Breast epithelium (tissue), 3 donors: Measurements from ENCODE around the gene SUPT20HL1.

Experiments
- POLR2A ChIP-seq: fragments of 450-650 bp; IDR thresholded peaks from one replicate; pipeline ENCODE4 v1.6.1; 2016; ENCODE audit warnings: antibody characterized with exemption, mild to moderate bottlenecking, moderate library complexity
- POLR2AphosphoS5 ChIP-seq, 3 donors: sonication (generic); formaldehyde crosslinking; IDR thresholded peaks; one replicate each; pipeline ENCODE4 v1.6.1; 2017; ENCODE audit warnings: antibody characterized with exemption in 3 of 3
- TF ChIP-seq, protein P1 (sequence below), 3 donors: fragments of 450-650 bp; IDR thresholded peaks; one replicate each; pipeline ENCODE4 v1.5.1; 2016 to 2017; ENCODE audit warnings: antibody characterized with exemption in 3 of 3, mild to moderate bottlenecking in 3 of 3, moderate library complexity in 3 of 3

DNA sequence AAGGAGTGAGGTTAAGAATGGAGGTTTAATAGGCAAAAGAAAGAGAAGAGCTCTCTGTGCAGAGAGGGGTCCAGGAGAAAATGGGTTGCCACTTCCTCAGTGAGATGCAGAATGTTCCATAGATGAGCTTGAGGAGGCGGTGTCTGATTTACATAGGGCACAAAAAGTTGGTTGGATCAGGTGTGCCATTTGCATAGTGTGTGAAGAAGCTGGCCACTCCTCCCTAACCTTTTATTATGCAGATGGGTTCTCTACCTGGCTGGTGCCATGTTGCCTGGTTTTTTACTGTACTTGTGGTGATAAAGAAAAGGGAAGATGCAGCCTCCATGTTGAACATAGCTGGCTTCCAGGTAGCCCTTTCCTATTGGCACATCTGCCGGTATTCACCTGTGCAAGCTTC is 27.3 kb downstream of the SUPT20HL1 start:
- TF ChIP-seq, protein P1, sequence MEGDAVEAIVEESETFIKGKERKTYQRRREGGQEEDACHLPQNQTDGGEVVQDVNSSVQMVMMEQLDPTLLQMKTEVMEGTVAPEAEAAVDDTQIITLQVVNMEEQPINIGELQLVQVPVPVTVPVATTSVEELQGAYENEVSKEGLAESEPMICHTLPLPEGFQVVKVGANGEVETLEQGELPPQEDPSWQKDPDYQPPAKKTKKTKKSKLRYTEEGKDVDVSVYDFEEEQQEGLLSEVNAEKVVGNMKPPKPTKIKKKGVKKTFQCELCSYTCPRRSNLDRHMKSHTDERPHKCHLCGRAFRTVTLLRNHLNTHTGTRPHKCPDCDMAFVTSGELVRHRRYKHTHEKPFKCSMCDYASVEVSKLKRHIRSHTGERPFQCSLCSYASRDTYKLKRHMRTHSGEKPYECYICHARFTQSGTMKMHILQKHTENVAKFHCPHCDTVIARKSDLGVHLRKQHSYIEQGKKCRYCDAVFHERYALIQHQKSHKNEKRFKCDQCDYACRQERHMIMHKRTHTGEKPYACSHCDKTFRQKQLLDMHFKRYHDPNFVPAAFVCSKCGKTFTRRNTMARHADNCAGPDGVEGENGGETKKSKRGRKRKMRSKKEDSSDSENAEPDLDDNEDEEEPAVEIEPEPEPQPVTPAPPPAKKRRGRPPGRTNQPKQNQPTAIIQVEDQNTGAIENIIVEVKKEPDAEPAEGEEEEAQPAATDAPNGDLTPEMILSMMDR (IDR thresholded peaks at IDR 0.05): no peak
- TF ChIP-seq POLR2A (no peak), POLR2AphosphoS5 (IDR thresholded peaks at IDR 0.05) (no peak)
